ENCODE data around the gene MRPS21. TPM values are rescaled to one million over a fixed set of nuclear protein-coding genes. Genes with fewer than 3 reads are reported as not detected.
A peak's percentile ranks its signal among the peaks of the same experiment; 100 is the strongest.

MRPS21 gene
- total RNA-seq, 3 donors from 2014 or later (not counting 1 experiment from before 2014, with no cell fraction given), result 40.9 to 50.9 (median 42.2) TPM

- H3K4me1 ChIP-seq (ENCODE audit: control insufficient read depth, insufficient read depth, low read length), result peaks cover 16% of the 10 kb centered on the region
- Mint-ChIP-seq H3K27ac (no peak overlapping the region), H3K27me3 (ENCODE audit: low read depth in 2 of 2) (peaks cover 7 to 12% of the 10 kb centered on the region in 2 donors), H3K4me1 (peaks cover 11 to 19% of the 10 kb centered on the region in 2 donors), H3K36me3 (no peaks in the 10 kb centered on the region), H3K9me3 (no peaks in the 10 kb centered on the region), H3K4me3 (no peak overlapping the region)
- H3K4me3 ChIP-seq (ENCODE audit: low read length), result no peak overlapping the region
- ATAC-seq, result no peak
- H3K27me3 ChIP-seq (ENCODE audit: control insufficient read depth, insufficient read depth, low read length), result peaks cover 12% of the 10 kb centered on the region
- no peak for TF ChIP-seq CTCF (IDR thresholded peaks at IDR 0.05)
- H3K36me3 ChIP-seq (ENCODE audit: control insufficient read depth, insufficient read depth, low read length), result peaks cover 28% of the 10 kb centered on the region
- H3K27ac ChIP-seq (ENCODE audit: low read length), result no peak overlapping the region
- H3K9me3 ChIP-seq (ENCODE audit: control insufficient read depth, insufficient read depth, low read length), result no peaks in the 10 kb centered on the region
- DNase-seq, result no peak
- WGBS (ENCODE audit: insufficient coverage), result 100% methylated on average over 1 of the region's 6 CpGs
- intact Hi-C loops (cut with micrococcal nuclease), result no loop called here
These were observed 30.1 kb upstream of the MRPS21 start for GRCh38 chr1:150263549-150263948.

- no peaks in the 10 kb centered on the region for H3K9me3 Mint-ChIP-seq
- peaks cover 21 to 31% of the 10 kb centered on the region in 2 donors for H3K4me1 Mint-ChIP-seq
- H3K27me3 Mint-ChIP-seq (ENCODE audit: low read depth in 2 of 2), result peaks cover 6 to 13% of the 10 kb centered on the region in 2 donors
- no peak for TF ChIP-seq CTCF (IDR thresholded peaks at IDR 0.05)
- ATAC-seq (no peak), DNase-seq (no peak)
- WGBS (ENCODE audit: insufficient coverage), result 48% methylated on average over 6 of the region's 6 CpGs
- peaks cover 28% of the 10 kb centered on the region for H3K36me3 ChIP-seq (ENCODE audit: control insufficient read depth, insufficient read depth, low read length)
- H3K36me3 Mint-ChIP-seq, result no peaks in the 10 kb centered on the region
- H3K4me3 ChIP-seq (ENCODE audit: low read length), result peak overlapping the region; percentile 86
- H3K4me3 Mint-ChIP-seq, result peak overlapping the region; percentile 98
- H3K27ac Mint-ChIP-seq, result peak overlapping the region; percentile 93 to 94
- H3K27me3 ChIP-seq (ENCODE audit: control insufficient read depth, insufficient read depth, low read length), result no peaks in the 10 kb centered on the region
- H3K9me3 ChIP-seq (ENCODE audit: control insufficient read depth, insufficient read depth, low read length), result no peaks in the 10 kb centered on the region
- peaks cover 26% of the 10 kb centered on the region for H3K4me1 ChIP-seq (ENCODE audit: control insufficient read depth, insufficient read depth, low read length)
- intact Hi-C loops (cut with micrococcal nuclease), result loop anchor here (2.0 kb wide), 2 partner anchors 31 to 53 kb away; partner anchors contain the start of genes ANP32E and PRPF3
- peak overlapping the region; percentile 89 for H3K27ac ChIP-seq (ENCODE audit: low read length)
These were observed 25.8 kb upstream of the MRPS21 start for GRCh38 chr1:150267896-150268295.

- peak; percentile 42 to 71 for DNase-seq
- no peak for TF ChIP-seq CTCF (IDR thresholded peaks at IDR 0.05)
These were observed 25.3 kb upstream of the MRPS21 start for GRCh38 chr1:150268340-150268704.

More at GRCh38 chr1:150268340-150268704, 25.3 kb upstream of the MRPS21 start:
- under 1% methylated on average over 17 of the region's 21 CpGs for WGBS (ENCODE audit: insufficient coverage)
- Mint-ChIP-seq H3K27ac (peak overlapping the region; percentile 93 to 94), H3K27me3 (ENCODE audit: low read depth in 2 of 2) (peaks cover 7 to 17% of the 10 kb centered on the region in 2 donors), H3K9me3 (no peaks in the 10 kb centered on the region), H3K4me3 (peak overlapping the region; percentile 98), H3K4me1 (peaks cover 21 to 31% of the 10 kb centered on the region in 2 donors), H3K36me3 (no peaks in the 10 kb centered on the region)
- peaks cover 28% of the 10 kb centered on the region for H3K36me3 ChIP-seq (ENCODE audit: control insufficient read depth, insufficient read depth, low read length)
- intact Hi-C loops (cut with micrococcal nuclease), result loop anchor here (2.0 kb wide), 2 partner anchors 32 to 52 kb away; partner anchors contain the start of genes ANP32E and PRPF3
- peaks cover 26% of the 10 kb centered on the region for H3K4me1 ChIP-seq (ENCODE audit: control insufficient read depth, insufficient read depth, low read length)
- H3K9me3 ChIP-seq (ENCODE audit: control insufficient read depth, insufficient read depth, low read length), result no peaks in the 10 kb centered on the region
- peak overlapping the region; percentile 89 for H3K27ac ChIP-seq (ENCODE audit: low read length)
- peak overlapping the region; percentile 86 for H3K4me3 ChIP-seq (ENCODE audit: low read length)
- no peaks in the 10 kb centered on the region for H3K27me3 ChIP-seq (ENCODE audit: control insufficient read depth, insufficient read depth, low read length)
- ATAC-seq, result peak; percentile 55 to 78 (median 57)
